ENCODE measurements around the gene ZBTB16.

ZBTB16 gene

GRCh38 chr11:114076921-114077331 is 17.4 kb downstream of the ZBTB16 start:
- H3K4me3 ChIP-seq (ENCODE audit: low read depth, low read length): no peak overlapping the region
- DNase-seq (ENCODE audit: low read depth): no peak
- no peak for TF ChIP-seq CTCF (conservative IDR thresholded peaks at IDR 0.05; ENCODE audit: low read depth, low read length)

GRCh38 chr11:114077482-114078305 is 18.2 kb downstream of the ZBTB16 start:
- no peak for DNase-seq (ENCODE audit: low read depth)
- H3K4me3 ChIP-seq (ENCODE audit: low read depth, low read length): no peak overlapping the region
- TF ChIP-seq CTCF (conservative IDR thresholded peaks at IDR 0.05; ENCODE audit: low read depth, low read length): no peak

- no peak for DNase-seq (ENCODE audit: low read depth)
- H3K4me3 ChIP-seq (ENCODE audit: low read depth, low read length): no peak overlapping the region
- TF ChIP-seq CTCF (conservative IDR thresholded peaks at IDR 0.05; ENCODE audit: low read depth, low read length): no peak
These were observed 18.9 kb downstream of the ZBTB16 start for GRCh38 chr11:114078423-114078822.

- DNase-seq (ENCODE audit: low read depth): peak; percentile 55
- no peak for TF ChIP-seq CTCF (conservative IDR thresholded peaks at IDR 0.05; ENCODE audit: low read depth, low read length)
These were observed 20.1 kb downstream of the ZBTB16 start for GRCh38 chr11:114079511-114080065.

GRCh38 chr11:114080219-114080618 is 20.7 kb downstream of the ZBTB16 start:
- peak; percentile 84 for DNase-seq (ENCODE audit: low read depth)
- no peak overlapping the region for H3K4me3 ChIP-seq (ENCODE audit: low read depth, low read length)
- no peak for TF ChIP-seq CTCF (conservative IDR thresholded peaks at IDR 0.05; ENCODE audit: low read depth, low read length)

More at GRCh38 chr11:114079511-114080065, 20.1 kb downstream of the ZBTB16 start:
- no peak overlapping the region for H3K4me3 ChIP-seq (ENCODE audit: low read depth, low read length)

GRCh38 chr11:114080769-114081168 is 21.3 kb downstream of the ZBTB16 start:
- no peak for DNase-seq (ENCODE audit: low read depth)
- H3K4me3 ChIP-seq (ENCODE audit: low read depth, low read length): no peak overlapping the region
- TF ChIP-seq CTCF (conservative IDR thresholded peaks at IDR 0.05; ENCODE audit: low read depth, low read length): no peak
